Gastrocnemius medialis (tissue), 4 donors: ENCODE data around the gene ADORA1.

Experiments
- CTCF ChIP-seq, 5 experiments: fragments of 450-650 bp in 3 of 5; fragments of 200-600 bp in 2 of 5; sonication (generic) in 2 of 5; IDR thresholded peaks in 4 of 5; conservative IDR thresholded peaks in 1 of 5; 1 replicate in 4 of 5; 2 replicates in 1 of 5; pipeline ENCODE4 v1.5.1; 2016 to 2019; ENCODE audit warnings: antibody characterized with exemption in 5 of 5, mild to moderate bottlenecking in 3 of 5, moderate library complexity in 3 of 5
- POLR2A ChIP-seq, 2 donors: fragments of 450-650 bp; IDR thresholded peaks; one replicate each; pipeline ENCODE4 v1.6.1; 2017; ENCODE audit warnings: antibody characterized with exemption in 2 of 2, mild to moderate bottlenecking in 2 of 2, moderate library complexity in 2 of 2

DNA sequence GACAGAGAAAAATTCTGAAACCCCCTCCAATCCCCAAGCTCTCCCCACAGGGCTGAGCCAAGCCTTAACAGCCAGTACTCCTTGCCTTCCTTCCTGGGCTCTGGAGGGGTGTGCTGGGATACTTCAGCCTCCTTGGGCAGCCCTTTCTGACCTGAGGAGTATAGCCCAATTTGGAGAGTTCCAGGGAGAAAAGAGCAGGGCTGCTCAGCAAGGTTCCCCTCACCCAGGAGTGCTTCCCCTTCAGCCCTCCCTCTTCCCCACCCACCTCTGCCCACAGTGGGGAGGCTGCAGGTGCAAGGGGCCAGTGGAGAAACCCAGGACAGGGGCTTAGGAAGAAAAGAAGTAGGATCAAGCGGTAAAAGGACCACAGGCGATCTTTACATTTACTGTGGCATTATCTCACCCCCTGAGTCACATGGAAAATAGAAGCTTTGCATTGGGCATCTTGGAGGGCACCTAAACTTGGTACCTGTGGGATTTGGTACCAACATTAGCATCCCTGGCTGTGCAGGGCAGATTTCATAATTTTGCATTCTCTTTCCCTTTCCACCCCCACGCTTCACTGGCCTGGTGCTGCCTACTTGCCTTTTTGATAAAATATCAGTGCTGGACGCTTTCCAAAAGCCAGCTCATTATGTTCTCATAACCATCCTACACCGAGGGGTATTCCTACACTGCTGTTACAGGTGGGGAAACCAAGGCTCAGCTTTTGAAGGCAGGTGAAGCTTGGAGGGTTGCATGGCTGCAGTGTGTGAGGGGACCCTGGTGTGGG is 2.8 kb upstream of the ADORA1 start:
- TF ChIP-seq POLR2A (IDR thresholded peaks at IDR 0.05): no peak
- TF ChIP-seq CTCF (IDR thresholded peaks at IDR 0.05 in 4 of 5, conservative IDR thresholded peaks at IDR 0.05 in 1 of 5): no peak
